ENCODE data around the gene CC2D2B.

DNA sequence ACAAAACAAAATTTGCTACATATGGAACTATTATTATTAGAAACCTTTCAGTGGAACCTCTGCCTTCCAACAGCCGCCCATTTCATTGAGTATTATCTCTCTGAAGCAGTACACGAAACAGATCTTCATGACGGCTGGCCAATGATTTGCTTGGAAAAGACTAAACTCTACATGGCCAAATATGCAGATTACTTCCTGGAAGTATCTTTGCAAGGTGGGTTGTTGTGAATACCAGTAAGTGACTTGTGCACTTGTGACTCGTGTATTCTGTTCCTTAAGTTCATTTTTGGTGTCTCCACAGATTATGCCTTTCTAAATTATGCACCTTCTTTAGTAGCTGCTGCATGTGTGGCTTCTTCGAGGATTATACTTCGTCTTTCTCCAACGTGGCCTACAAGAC, 149.0 kb downstream of the CC2D2B start:
- TF ChIP-seq TCF12 (IDR thresholded peaks at IDR 0.05; ENCODE audit: low read depth) = no peak
- TF ChIP-seq EP300 (IDR thresholded peaks at IDR 0.05; ENCODE audit: borderline replicate concordance) = no peak
- no peak for TF ChIP-seq ZBTB7A (IDR thresholded peaks at IDR 0.05; ENCODE audit: low read depth)
- TF ChIP-seq TAF1 (IDR thresholded peaks at IDR 0.05; ENCODE audit: low read depth) = no peak
- TF ChIP-seq CREB1 (IDR thresholded peaks at IDR 0.05; ENCODE audit: low read depth) = no peak
- TF ChIP-seq, protein P1, sequence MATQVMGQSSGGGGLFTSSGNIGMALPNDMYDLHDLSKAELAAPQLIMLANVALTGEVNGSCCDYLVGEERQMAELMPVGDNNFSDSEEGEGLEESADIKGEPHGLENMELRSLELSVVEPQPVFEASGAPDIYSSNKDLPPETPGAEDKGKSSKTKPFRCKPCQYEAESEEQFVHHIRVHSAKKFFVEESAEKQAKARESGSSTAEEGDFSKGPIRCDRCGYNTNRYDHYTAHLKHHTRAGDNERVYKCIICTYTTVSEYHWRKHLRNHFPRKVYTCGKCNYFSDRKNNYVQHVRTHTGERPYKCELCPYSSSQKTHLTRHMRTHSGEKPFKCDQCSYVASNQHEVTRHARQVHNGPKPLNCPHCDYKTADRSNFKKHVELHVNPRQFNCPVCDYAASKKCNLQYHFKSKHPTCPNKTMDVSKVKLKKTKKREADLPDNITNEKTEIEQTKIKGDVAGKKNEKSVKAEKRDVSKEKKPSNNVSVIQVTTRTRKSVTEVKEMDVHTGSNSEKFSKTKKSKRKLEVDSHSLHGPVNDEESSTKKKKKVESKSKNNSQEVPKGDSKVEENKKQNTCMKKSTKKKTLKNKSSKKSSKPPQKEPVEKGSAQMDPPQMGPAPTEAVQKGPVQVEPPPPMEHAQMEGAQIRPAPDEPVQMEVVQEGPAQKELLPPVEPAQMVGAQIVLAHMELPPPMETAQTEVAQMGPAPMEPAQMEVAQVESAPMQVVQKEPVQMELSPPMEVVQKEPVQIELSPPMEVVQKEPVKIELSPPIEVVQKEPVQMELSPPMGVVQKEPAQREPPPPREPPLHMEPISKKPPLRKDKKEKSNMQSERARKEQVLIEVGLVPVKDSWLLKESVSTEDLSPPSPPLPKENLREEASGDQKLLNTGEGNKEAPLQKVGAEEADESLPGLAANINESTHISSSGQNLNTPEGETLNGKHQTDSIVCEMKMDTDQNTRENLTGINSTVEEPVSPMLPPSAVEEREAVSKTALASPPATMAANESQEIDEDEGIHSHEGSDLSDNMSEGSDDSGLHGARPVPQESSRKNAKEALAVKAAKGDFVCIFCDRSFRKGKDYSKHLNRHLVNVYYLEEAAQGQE (IDR thresholded peaks at IDR 0.05; ENCODE audit: low read depth) = no peak
- TF ChIP-seq YY1 (IDR thresholded peaks at IDR 0.05; ENCODE audit: low read depth) = no peak
- TF ChIP-seq RAD21 (IDR thresholded peaks at IDR 0.05; ENCODE audit: low read depth) = no peak
- no peak for TF ChIP-seq FOXM1 (IDR thresholded peaks at IDR 0.05; ENCODE audit: borderline replicate concordance, low read depth)
- no peak for TF ChIP-seq TEAD4 (IDR thresholded peaks at IDR 0.05)
- TF ChIP-seq EGR1 (IDR thresholded peaks at IDR 0.05) = no peak
- TF ChIP-seq, protein P2, sequence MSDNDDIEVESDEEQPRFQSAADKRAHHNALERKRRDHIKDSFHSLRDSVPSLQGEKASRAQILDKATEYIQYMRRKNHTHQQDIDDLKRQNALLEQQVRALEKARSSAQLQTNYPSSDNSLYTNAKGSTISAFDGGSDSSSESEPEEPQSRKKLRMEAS (IDR thresholded peaks at IDR 0.05) = no peak
- TF ChIP-seq CEBPB (IDR thresholded peaks at IDR 0.05) = no peak
- TF ChIP-seq, protein P3, sequence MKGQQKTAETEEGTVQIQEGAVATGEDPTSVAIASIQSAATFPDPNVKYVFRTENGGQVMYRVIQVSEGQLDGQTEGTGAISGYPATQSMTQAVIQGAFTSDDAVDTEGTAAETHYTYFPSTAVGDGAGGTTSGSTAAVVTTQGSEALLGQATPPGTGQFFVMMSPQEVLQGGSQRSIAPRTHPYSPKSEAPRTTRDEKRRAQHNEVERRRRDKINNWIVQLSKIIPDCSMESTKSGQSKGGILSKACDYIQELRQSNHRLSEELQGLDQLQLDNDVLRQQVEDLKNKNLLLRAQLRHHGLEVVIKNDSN (IDR thresholded peaks at IDR 0.05) = no peak
